Measurements from ENCODE around the gene GLRX. TPM values are rescaled to one million over a fixed set of nuclear protein-coding genes. Genes with fewer than 3 reads are reported as not detected.

The GLRX gene
- total RNA-seq, 2 experiments from 2014 or later: 52.9 to 80.5 TPM

GRCh38 chr5:95825495-95825894 lies 3.0 kb upstream of the GLRX start:
- intact Hi-C loops (cut with micrococcal nuclease; ENCODE audit: unreplicated experiment): no loop called here
- TF ChIP-seq CTCF (conservative IDR thresholded peaks at IDR 0.05; ENCODE audit: low read length) (no peak), EZH2phosphoT487 (IDR thresholded peaks at IDR 0.05; ENCODE audit: borderline replicate concordance, low read depth, low read length) (no peak)
- ChIA-PET POLR2A (interaction anchor here (0.8 to 9.3 kb wide), 3 partner anchors 13 to 38 kb away, joined by 5 to 150 read pairs (median 46); no protein-coding TSS in a partner anchor), CTCF (ENCODE audit: unreplicated experiment) (no interaction called here)
- Histone ChIP-seq H3K4me2 (ENCODE audit: low read length) (no peak overlapping the region), H4K20me1 (ENCODE audit: insufficient read depth, low read length) (no peaks in the 10 kb centered on the region), H3K36me3 (ENCODE audit: insufficient read depth, low read length) (peaks cover 4% of the 10 kb centered on the region; the same call in 1 of the 2 replicates), H3K79me2 (ENCODE audit: insufficient read depth, low read depth, low read length) (peaks cover 19% of the 10 kb centered on the region), H2AFZ (ENCODE audit: low read length) (no peak overlapping the region), H3K9me3 (ENCODE audit: low read length) (no peaks in the 10 kb centered on the region), H3K27ac (ENCODE audit: low read depth, low read length, poor library complexity, severe bottlenecking) (no peak overlapping the region), H3K4me3 (ENCODE audit: low read depth, low read length, poor library complexity, severe bottlenecking) (no peak overlapping the region), H3K9me2 (ENCODE audit: insufficient read depth, low read length) (no peaks in the 10 kb centered on the region), H3K4me1 (ENCODE audit: insufficient read depth, low read length, poor library complexity, severe bottlenecking) (peaks cover 29% of the 10 kb centered on the region)
- BruUV-seq (replicated peaks): no TSS peak
- DNase-seq (ENCODE audit: low spot score): no peak

- peak overlapping the region; percentile 87 for H3K27ac ChIP-seq (ENCODE audit: low read depth, low read length, poor library complexity, severe bottlenecking)
- H4K20me1 ChIP-seq (ENCODE audit: insufficient read depth, low read length): no peaks in the 10 kb centered on the region
- intact Hi-C loops (cut with micrococcal nuclease; ENCODE audit: unreplicated experiment): no loop called here
- TF ChIP-seq EZH2phosphoT487 (IDR thresholded peaks at IDR 0.05; ENCODE audit: borderline replicate concordance, low read depth, low read length) (no peak), CTCF (conservative IDR thresholded peaks at IDR 0.05; ENCODE audit: low read length) (no peak)
- no peak for DNase-seq (ENCODE audit: low spot score)
- CTCF ChIA-PET (ENCODE audit: unreplicated experiment): interaction anchor here (2.6 kb wide), 1 partner anchor 16 kb away, joined by 9 read pairs; no protein-coding TSS in a partner anchor
- no TSS peak for BruUV-seq (replicated peaks)
- H2AFZ ChIP-seq (ENCODE audit: low read length): peak overlapping the region; percentile 92; the same call in 1 of the 2 replicates
- no peak overlapping the region for H3K4me3 ChIP-seq (ENCODE audit: low read depth, low read length, poor library complexity, severe bottlenecking)
- POLR2A ChIA-PET: interaction anchor here (0.6 to 9.3 kb wide), 4 partner anchors 13 to 178 kb away, joined by 3 to 150 read pairs (median 26); partner anchors contain the start of gene RFESD
- peak overlapping the region; percentile 96 for H3K4me2 ChIP-seq (ENCODE audit: low read length)
- H3K9me3 ChIP-seq (ENCODE audit: low read length): no peaks in the 10 kb centered on the region
- peaks cover 26% of the 10 kb centered on the region for H3K79me2 ChIP-seq (ENCODE audit: insufficient read depth, low read depth, low read length)
- H3K9me2 ChIP-seq (ENCODE audit: insufficient read depth, low read length): no peaks in the 10 kb centered on the region
- H3K4me1 ChIP-seq (ENCODE audit: insufficient read depth, low read length, poor library complexity, severe bottlenecking): peaks cover 36% of the 10 kb centered on the region
- peaks cover 4% of the 10 kb centered on the region; the same call in 1 of the 2 replicates for H3K36me3 ChIP-seq (ENCODE audit: insufficient read depth, low read length)
Measured at GRCh38 chr5:95824747-95825146, 2.2 kb upstream of the GLRX start.
